Tibial nerve (tissue), 3 donors: Measurements from ENCODE around the gene NFKBIL1.

Source experiments
- CTCF ChIP-seq, 5 experiments: fragments of 200-600 bp in 3 of 5; fragments of 450-650 bp in 2 of 5; sonication (generic) in 3 of 5; IDR thresholded peaks; one replicate each; pipeline ENCODE4 v1.5.1; 2016 to 2019; ENCODE audit warnings: antibody characterized with exemption in 5 of 5, mild to moderate bottlenecking in 3 of 5, moderate library complexity in 2 of 5
- POLR2A ChIP-seq, 2 donors: fragments of 450-650 bp; IDR thresholded peaks; one replicate each; pipeline ENCODE4 v1.6.1; 2017; ENCODE audit warnings: antibody characterized with exemption in 2 of 2, mild to moderate bottlenecking in 2 of 2, moderate library complexity in 2 of 2

GRCh38 chr6:31546958-31547726, at the start of gene NFKBIL1:
- peak in 2 of 5 experiments; percentile 8 to 15 for TF ChIP-seq CTCF (IDR thresholded peaks at IDR 0.05)
- TF ChIP-seq POLR2A (IDR thresholded peaks at IDR 0.05) = peak in 1 of 2 donors; percentile 74
